Superior temporal gyrus (tissue), 1 donor: ENCODE measurements around the gene SAE1.

Experiments used
- DNase-seq: peaks from one replicate; pipeline ENCODE4 v3.0.0-alpha.2; 2016; ENCODE audit errors: extremely low spot score

SAE1 gene

DNA sequence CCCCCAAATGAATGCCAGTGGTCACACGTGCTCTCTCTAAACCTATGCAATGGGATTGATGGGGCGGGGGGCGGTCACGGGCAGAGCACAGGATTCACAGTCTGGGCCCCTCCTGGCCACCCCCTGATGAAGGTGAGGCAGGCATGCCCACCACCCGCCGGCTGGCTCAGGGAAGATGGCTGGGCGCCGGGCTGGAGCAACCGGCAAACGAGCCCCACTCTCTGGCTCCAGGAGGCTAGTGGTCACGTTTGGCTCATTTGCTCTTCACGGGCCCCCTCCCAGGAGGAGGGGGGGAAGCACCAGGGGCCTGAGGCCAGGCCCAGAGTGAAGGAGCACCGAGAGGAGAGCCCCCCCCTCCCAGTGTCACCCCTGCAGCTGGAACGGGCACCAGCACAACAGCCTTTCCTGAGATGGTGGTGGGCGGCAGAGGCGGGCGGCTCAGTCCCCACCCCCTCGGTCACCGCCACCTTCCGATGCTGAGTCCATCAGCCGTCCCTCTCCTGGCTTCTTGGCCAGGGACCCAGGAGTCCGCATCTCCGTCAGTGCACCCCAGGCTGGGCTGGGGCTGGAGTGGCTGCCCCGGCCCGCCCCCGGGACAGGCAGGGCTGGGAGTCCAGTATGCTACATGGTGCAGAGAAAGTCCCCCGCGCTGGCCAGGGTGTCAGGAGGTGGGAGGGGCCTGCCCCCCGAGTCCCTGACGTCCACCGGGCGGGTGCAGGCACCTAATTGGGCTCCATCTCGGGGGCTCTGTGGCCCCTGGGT, 90.6 kb downstream of the SAE1 start:
- DNase-seq, result no peak

DNA sequence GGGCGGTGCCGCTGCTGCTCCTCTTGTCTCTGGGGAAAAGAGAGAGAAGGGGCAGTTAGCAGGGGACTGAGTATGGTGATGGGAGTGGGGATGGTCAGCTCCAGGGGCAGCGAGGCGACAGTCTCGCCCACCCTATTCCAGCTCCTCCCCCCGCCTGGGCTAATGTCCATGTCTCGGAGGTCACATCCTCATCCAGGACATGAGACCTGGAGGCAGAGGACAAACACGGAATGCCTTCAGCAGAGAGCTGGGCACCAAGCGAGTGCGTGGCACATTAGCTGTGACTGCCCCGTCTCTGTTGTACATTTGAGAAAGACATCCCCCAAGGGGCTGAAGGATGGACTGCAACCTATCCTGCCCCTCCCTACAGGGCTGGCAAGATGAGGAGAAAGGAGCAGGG, 91.3 kb downstream of the SAE1 start:
- no peak for DNase-seq

DNA sequence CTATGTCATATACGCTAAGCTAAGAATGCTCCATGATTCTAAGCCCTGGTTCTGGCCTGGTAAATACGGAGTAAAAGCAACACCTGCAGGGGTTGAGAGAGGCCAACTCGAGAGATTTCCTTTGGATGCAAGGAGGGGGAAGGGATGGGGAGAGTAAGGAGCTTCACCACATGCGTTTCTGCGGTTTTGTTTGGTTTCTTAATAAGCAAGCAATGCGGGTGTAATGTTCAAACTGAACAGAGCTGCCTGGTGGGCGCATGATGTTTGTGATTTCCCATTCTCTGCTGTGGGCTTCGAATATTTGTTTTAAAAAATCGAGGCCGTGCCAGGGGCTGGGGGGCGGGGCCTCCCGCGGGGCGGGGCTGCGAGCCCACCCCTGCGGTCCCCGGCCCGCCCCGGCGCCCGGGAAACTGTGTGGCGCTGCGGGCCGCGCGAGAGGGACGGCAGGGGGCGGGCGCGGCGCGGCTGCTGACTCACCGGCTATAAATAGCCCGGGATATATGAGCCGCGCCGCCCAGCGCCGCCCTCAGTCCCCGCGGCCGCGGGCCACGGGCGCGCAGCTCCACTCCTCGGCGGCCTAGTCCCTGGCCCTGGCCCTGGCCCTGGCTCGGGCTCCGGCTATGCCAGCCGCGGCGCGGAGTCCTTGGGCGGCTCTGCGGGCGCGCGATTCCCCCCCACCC, 95.3 kb downstream of the SAE1 start:
- DNase-seq, result peak; percentile 90

DNA sequence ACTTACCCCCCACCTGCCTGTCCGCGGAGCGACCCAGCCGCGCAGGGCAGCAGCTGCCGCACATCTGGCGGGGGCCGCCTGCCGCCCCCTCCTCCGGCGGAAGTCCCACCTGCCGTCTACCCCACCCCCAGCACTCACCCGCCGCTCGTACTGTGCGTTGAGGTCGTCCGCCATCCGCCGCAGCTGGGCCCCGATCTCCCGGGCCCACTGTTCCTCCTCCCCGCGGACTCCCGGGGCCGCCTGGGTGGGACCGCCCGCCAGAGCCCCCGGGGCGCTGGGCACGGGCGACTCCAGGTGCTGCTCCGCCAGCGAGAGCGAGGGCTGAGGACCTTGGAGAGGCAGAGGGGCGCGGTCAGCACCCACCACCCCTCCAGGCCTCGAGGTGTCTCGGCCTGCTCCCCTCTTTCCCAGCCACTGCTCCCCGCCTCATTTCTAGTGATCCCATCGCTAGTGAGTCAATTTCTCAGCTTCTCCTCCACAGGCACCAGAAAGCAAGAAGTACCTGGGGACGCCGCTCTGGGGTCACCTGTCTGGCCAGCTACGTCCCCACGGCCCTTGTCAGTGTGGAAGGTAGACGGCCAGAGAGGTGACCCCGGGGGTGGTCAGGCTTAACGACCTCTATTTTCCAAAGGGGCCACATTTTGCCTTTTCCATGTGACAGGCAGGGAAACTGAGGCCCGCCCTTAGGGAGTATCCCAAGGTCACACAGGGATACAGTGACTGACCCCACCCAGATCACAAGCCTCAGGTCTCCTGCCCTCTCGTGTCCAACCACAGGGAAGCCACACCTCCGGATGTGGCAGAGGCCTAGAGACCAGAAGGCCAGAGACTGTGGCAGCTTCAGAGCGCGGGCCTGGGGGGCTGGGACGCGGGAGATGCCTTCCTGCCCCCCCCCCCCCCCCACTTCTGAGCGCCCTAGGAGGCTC, 96.1 kb downstream of the SAE1 start:
- peak; percentile 36 for DNase-seq

DNA sequence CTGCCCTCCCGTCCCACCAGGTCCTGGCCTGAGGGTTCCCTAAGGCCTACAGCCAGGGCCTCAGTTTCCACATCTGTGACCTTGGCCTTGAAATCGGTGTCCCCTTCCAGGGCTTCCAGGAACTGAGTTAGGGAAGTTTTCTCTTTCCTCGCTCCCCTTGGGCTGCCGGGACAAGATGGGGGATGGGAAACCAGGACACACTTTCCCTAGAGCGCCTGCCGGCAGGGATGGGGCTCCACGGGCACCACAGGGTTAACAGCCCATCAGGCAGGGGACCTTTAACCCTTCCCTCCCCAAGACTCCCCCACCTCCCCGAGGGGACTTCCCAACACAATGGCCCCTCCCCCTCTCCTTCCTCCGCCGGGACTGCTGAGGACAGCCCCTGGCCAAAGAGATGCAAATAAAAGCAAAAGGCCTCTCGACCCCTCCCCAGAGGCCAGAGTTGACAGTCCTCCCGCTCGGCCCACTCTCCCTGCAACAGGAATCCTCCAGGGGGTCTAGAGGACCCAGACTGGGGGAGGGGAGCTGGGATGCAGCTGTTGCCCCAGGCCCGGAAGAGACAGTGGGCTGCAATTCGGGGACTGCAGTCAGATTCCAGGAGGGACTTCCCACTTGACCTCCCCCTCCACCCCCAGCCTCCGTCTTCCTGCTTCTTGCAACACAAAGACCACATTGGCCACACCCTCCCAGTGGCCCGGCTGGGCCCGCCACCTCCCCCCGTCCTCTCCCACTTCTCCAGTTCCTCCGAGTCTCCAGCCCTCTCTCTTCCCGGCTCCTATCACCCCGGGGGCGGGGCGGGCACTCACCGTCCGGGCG, 96.9 kb downstream of the SAE1 start:
- no peak for DNase-seq

DNA sequence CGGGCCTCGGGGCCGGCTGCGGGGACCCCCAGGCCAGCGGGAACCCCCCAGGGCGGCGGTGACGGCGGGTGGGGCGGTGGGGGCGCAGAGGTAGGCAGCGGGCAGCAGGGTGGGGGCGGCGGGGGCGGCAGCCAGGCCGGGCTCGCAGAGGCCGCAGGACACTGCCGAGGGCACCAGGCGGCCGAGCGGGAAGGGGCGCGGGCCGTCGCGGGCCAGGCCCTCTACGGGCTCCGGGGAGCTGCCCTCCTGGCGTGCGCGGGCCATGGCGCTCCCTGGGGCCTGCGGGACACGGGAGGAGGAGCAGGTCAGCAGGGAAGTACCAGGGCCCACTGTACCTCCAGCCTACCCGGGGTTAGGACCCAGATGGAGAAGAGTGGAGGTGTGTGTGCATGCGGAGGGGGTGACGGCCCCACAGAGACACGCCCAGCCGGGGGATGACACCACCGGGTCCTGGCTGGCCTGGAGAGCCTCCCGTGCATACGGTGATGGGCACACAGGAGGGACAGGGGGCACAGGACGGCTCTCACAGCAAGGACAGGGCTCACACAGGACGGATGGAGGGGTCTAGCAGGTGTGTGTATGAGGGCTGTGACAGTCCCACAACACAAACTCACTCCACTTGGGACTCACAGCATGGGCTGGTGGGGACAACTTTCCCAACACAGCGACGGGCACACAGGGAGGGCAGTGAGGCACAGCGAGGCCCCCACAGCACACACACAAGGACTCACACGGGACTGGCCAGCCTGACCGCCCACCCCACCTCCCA, 97.7 kb downstream of the SAE1 start:
- no peak for DNase-seq

DNA sequence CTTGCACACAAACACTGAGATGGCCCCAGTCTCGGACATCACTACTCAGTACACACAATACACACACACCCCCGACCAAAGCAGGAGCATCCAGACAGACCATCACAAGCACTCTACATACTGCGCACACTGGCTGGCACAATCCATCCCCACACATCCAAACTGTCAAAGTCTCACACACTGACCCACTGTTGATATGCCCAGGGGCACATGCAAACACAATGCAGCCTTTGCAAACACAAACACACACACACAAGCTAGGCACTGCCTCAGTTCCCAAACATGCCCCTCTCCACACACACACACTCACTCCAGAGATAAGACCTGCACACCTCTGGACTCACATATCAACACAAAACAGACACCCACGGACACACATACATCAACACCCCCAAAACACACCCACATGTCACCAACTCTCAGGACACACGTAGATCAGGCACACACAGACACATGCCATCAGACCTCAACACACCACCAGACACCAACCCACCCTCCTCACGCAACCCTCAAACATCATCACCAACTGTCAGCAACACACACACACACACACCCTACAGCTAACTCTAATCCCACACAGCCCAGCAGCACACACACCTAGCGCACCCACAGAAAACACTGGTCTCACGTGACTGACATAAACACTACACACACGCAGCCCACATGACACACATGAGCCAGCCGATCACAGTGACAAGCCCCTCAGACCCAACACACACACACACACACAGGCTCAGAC, 98.5 kb downstream of the SAE1 start:
- DNase-seq, result peak; percentile 43

DNA sequence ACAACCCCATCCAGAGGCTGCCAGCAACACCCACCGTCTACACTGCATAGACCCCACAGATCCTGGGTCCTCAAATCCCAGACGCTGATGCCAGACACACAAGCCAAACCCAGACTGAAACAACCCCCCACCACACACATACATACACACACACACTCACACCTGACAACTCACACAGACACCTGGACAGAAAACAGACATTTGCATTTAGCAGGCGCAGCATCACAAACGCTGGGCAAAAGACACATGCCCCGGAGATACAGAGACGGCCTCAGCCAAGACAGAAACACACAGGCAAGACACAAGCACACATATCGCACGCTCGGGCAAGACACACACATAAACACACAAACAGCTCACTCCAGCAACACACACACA, 99.0 kb downstream of the SAE1 start:
- peak; percentile 27 for DNase-seq

DNA sequence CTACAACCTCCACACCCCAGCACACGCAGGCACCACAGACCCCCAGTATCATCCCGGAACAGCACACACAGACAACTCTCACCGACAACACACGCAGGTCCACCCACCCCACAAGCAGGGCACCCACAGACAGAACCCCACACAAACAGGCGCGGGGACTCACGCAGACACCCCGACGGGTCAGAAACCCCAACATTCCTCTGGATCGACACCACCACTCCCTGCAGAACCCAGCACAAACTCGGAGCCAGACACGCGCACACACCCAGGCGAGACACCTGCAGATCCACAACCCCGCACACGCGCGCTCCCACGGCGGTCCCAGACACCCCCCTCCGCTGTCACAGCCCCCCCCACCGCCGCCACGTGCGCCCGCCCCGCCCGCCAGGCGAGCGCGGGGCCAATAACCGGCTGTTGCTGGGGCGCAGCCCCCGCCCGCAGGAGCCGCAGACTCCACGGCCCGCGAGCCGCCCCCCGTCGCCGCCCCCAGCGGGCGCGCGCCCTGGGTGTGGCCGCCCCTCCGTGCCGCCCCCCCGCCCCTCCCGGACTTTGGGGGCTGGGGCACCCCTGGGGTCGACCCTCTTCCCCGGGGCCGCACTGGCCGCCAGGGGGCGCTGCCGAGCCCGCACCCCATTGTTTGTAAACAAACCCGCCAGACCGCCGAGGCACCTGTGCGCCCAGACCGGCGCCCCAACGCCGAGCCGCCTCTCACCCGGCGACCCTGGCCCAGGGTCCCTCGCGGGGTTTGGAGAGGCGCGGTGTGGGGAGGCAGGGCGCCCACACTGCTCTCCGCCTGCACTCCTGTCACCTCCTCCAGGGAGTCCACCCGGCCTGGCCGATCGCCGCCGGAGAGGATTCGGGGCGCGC, 99.7 kb downstream of the SAE1 start:
- no peak for DNase-seq

DNA sequence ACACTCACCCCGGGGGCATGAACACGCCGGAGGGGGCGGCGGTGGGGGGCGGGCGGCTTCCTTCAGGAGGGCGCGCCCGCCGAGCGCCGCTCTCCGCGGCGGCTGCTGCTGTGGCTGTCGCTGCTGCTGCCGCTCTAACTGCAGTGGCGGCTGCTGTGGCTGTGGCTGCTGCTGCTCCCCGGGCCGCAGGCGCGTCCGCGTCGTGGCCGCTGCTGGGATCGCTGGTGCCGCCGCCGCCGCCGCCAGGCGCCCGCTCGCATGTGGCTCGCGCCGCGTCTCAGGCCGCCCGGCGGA, 100.2 kb downstream of the SAE1 start, which contains the start of gene BBC3:
TSS of gene BBC3 (minus strand) at position 279 of the 294 bp plus-strand sequence. CDS start 2,768 bp downstream, outside the sequence.
- no peak for DNase-seq

DNA sequence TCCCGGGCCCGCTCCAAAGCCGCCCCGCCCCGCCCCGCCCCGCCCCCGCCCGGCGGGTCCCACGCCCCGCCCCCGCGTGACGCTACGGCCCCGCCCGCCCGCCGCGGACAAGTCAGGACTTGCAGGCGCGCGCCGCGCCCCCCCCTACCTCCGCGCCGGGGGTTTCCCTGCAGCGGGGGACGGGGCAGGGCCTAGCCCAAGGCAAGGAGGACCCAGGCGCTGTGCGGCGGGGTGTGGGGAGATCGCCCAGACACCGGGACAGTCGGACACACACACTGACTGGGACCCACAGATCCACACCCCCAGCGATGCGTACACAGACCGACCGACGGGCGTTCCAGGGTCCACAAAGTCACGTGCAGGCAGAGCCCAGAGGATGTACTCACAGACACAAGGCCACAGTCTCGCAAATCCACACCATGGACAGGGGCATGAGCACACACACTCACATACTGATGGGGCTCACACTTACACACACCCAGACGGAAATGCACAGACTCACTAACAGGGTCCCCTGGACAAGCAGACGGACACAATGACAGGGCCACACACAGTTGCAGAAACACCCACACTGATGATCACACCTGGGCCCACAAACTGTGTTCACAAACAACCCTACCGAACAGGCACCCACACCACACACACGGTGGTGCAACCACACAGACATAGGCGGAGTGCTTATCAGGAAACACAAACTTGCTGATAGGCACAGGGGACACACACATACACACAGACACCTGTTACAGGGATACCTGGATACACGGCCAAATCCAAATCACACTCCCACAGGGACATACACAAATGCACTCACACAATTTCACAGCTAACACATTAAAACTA, 100.8 kb downstream of the SAE1 start:
- peak; percentile 41 for DNase-seq

DNA sequence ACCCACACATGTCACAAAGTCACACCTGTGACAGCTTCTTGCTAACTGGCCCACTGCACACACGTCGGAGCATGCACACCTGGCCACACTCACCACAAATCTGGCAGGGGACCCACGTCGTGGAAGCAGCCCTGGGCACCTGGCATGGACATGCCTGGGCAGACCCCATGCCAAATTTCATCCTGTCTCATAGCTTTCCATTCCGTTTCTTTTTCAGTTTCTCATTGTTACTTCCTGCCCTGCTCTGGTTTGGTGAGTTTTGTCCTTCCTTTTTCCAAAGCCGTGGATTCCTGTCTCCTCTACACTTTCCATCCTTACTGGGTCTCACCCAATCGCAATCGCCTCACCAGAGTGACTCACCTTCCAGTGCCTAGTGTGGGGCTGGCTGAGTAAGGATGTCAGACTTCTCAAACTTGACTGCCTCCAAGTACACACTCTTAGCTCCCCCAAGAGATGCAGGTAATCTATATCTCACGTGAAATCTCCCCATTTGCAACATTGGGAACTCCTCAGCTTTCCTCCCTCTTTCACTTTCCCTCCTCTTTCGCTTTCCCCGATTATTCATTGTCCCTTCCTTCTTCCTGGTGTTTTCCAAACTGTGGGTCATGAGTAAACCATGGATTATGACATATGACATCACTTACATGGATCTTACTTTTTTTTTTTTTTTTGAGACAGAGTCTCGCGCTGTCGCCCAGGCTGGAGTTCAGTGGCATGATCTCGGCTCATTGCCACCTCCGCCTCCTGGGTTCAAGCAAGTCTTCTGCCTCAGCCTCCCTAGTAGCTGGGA, 102.0 kb downstream of the SAE1 start:
- DNase-seq, result no peak

DNA sequence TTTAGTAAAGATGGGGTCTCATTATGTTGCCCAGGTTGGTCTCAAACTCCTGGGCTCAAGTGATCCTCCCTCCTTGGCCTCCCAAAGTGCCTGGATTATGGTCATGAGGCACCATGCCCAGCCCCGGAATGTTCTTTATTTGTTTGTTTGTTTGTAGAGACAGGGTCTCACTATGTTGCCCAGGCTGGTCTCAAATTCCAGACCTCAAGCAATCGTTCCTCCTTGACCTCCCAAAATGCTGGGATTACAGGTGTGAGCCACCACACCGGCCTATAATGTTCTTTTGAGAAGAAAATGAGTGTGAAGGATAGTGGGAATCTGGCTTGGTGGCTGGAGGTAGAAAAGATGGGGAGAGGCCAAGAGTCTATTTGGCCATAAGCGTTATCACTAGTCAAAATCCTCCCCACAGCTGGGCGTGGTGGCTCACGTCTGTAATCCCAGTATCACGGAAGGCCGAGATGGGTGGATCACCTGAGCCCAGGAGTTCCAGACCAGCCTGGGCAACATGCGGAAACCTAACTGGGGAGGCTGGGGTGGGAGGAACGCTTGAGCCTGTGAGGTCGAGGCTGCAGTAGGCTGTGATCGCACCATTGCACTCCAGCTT, 105.5 kb downstream of the SAE1 start:
- no peak for DNase-seq

DNA sequence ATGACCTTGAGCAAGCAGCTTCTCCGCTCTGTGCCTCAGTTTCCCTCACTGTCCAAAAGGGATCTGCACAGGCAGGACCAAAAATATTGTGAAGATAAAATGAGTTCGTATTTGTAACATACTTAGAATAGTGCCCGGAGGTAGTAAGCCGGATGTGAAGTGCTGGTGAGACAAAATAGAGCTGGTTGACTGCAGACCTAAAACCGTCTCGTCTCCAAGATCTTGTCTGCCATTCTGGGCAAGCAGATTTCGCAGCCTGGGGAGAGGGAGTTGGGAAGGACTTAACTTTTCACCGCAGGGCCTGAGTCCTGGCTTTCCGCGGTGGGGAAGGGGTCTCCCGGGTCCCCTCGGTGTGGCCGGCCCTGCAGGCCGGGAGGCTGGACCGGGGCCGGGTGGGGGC, 108.5 kb downstream of the SAE1 start:
- DNase-seq, result no peak

DNA sequence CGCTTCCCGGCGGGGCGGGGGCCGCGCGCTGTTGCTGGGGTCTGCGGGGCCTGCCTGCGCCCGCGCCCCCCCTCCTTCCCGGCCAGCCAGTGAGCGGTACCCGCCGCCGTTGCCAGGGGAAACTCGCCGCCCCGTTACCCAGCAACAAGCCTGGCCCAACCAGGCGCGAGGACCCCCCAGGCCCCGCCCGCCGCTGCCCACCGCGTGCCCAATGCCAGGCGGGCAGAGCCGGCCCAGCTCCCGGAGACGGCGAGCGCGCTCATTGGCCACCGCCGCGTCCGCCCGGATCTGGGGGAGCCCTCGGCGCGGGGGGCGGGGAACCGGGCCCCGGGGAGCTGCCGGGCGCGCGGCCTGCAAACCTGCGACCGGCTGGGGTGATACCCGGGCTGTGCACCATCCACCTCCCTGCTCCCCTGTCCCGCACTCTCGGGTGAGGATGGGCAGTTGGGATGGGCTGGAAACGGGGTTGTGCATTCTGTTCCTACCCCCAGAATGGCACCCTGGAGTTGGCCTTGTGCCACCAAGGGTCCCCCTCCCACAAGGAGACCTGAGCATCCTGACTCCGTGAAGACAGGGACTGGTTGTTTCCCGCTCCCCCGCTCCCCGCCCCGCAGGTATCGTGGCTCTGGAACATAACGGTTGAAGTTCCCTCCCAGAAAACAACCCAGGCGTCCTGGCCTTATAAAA, 109.1 kb downstream of the SAE1 start:
- peak; percentile 74 for DNase-seq

DNA sequence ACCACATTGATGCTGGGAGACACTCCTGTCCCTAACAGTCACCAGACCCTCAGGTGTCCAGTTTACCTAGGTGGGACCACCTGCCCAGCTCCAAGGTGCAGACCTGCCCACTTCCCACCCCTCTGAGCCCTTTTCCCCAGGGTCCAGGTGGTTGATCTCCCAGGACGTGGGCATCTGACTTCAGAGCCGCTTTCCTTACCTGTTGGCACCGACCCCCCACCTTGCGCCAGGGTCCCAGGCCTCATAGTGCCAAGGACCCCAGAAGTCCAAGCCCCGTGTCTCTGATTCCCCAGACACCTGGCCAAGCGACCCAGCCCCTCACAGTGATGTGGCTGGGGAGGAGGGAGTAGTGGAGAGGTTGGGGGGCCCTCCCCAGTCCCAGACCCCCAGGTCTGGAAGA, 109.9 kb downstream of the SAE1 start:
- peak; percentile 4 for DNase-seq
